SU-DHL-6 (cell line): ENCODE data around the gene DOHH.

Source experiments
- EZH2phosphoT487 ChIP-seq: fragments of 200-600 bp; sonication (generic), shearing (Covaris generic); conservative IDR thresholded peaks from 2 replicates; pipeline ENCODE4 v1.6.1; 2018; ENCODE audit warnings: mild to moderate bottlenecking, antibody characterized with exemption, low read length, moderate library complexity, mixed read lengths
- TF ChIP-seq, protein P1 (sequence below): fragments of 200-600 bp; sonication (generic); IDR thresholded peaks from one replicate; pipeline ENCODE4 v1.5.1; 2017; ENCODE audit warnings: antibody characterized with exemption, mild to moderate bottlenecking, low read length, moderate library complexity; ENCODE audit not compliant: insufficient read depth, poor library complexity, severe bottlenecking

DNA sequence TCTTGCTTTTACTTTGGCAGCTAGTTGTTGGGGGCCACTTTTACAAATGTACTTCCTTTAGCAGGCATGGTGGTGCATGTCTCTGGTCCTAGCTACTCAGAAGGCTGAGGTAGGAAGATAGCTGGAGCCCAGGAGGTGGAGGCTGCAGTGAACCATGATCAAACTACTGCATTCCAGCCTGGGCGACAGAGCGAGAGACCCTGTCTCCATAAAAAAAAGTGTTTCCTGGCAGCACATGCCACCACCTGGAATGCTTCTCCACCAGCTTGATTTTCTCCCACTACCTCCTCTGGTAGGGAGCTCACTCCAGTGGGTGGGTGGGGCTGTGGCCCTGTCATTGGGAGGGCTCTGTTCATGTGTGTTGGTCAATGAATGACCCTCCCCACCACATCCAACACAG, 18.2 kb upstream of the DOHH start:
- TF ChIP-seq, protein P1, sequence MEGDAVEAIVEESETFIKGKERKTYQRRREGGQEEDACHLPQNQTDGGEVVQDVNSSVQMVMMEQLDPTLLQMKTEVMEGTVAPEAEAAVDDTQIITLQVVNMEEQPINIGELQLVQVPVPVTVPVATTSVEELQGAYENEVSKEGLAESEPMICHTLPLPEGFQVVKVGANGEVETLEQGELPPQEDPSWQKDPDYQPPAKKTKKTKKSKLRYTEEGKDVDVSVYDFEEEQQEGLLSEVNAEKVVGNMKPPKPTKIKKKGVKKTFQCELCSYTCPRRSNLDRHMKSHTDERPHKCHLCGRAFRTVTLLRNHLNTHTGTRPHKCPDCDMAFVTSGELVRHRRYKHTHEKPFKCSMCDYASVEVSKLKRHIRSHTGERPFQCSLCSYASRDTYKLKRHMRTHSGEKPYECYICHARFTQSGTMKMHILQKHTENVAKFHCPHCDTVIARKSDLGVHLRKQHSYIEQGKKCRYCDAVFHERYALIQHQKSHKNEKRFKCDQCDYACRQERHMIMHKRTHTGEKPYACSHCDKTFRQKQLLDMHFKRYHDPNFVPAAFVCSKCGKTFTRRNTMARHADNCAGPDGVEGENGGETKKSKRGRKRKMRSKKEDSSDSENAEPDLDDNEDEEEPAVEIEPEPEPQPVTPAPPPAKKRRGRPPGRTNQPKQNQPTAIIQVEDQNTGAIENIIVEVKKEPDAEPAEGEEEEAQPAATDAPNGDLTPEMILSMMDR, result no peak
- no peak for TF ChIP-seq EZH2phosphoT487
